HL-60/S4 treated with phorbol 12-myristate 13-acetate at 8.2 ng/mL for 4 days and 3 days (cell line): ENCODE measurements around the gene FRK.
"Not testable (repeated sequence)": the region's sequence is repeated elsewhere in the genome, so short reads cannot be mapped to it uniquely, and the experiment has no call there.

Experiments used
- in situ Hi-C: fragments of 300-500 bp; cut with MboI; formaldehyde crosslinking; loops from 2 replicates; pipeline ENCODE4 v1.15.0; 2022; ENCODE audit warnings: low sequenced_read_pairs

The FRK gene

GRCh38 chr6:116010790-116011401, 49.8 kb downstream of the FRK start:
- in situ Hi-C loops = no loop called here

- in situ Hi-C loops = no loop called here
These were observed 50.3 kb downstream of the FRK start for GRCh38 chr6:116010386-116010785.

DNA sequence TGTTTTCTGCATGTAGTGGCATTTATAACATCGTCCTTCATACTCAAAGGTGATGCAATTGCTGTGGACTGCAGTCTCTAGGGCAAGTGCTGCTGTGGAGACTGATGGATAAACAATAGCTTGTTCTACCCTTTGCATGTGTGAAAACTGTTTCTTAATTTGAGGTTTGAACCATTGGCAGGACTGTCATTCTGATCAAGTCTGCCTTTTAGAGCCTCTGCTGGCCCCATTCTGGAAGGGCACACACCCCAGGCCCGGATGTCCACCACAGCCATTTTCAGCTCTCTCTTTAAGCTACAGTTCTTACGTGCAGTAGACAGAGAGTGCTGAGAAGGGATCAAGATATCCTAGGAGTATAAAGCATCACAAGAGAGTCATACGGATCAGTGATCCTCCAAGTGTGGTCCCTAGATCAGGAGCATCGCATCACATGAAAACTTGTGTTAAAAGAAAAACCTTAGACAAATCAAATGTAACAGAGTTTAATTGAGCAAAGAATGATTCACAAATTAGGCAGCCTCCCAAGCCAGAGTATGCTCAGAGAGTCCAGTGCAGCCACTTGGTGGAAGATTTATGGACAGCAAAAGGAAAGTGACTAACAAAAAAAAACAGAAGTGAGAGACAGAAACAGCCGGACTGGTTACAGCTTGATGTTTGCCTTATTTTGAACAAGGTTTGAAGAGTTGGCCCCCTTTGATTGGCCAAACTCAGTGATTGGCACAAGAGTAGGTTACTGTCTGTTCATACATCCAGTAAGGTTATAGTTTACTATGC, 52.0 kb downstream of the FRK start:
- in situ Hi-C loops = no loop called here

GRCh38 chr6:116004841-116005815, 55.6 kb downstream of the FRK start:
- in situ Hi-C loops = no loop called here

- in situ Hi-C loops = no loop called here
These were observed 57.0 kb downstream of the FRK start for GRCh38 chr6:116003668-116004067.

DNA sequence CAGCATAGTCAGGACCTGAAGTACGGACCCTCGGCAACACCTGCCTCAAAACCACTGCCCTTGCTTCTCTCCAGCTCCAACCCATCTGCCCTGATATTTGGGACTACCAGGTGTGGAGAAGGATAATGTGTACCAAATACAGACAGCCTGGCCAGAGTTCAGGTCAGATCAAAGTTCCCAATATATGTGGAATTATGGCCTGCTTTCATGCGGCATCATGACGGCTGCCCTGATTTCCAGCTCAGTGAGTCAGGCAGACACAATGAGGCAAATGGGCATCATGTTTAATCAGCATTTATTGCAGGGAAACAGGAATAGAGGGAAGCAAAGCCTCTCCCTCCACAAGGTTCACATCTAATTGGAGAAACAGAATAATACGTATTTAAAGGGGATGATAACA, 57.9 kb downstream of the FRK start:
- in situ Hi-C loops = no loop called here

DNA sequence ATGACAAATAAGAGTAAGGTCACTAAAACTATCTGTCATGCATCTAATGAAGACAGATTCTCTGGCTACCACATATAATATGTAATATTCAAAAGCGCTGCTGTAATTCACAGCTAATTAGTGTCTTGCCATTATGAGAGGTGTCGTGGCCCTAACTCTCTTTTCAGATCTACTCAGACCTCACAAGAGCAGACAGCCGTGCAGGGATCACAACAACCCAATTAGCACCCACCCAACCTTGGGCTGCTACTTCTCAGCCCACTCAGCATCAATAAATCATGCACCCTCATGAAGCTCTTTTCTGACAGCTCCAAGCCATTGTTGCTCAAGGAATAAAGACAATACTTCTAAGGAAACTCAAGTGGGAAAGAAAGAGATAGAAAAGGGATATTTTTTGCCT, 61.5 kb downstream of the FRK start:
- in situ Hi-C loops = no loop called here

- in situ Hi-C loops = no loop called here
These were observed 62.6 kb downstream of the FRK start for GRCh38 chr6:115997990-115998585.

- in situ Hi-C loops = no loop called here
These were observed 74.7 kb downstream of the FRK start for GRCh38 chr6:115986026-115986425.

- in situ Hi-C loops = no loop called here
These were observed 75.9 kb downstream of the FRK start for GRCh38 chr6:115984809-115985208.

GRCh38 chr6:115983998-115984397, 76.7 kb downstream of the FRK start:
- in situ Hi-C loops = no loop called here

- in situ Hi-C loops = no loop called here
These were observed 78.2 kb downstream of the FRK start for GRCh38 chr6:115982453-115982852.

DNA sequence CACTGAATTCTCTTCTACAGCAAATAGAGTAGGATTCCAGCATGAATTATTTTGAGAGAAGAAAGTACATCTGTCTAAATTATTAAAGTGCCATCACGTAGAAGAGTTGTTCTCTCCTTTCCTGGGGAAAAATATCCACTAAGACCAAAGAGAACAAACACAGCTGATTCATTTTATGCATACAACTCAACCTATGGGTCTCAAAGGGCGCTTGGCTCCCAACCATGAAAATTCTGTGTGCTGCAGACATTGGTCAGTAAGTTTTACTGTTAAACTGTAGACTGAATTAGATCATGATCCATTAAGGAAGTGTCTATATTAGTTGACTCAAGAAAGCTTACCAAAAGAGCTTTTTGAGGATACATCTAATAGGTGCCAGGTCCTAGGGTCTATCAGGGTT, 83.5 kb downstream of the FRK start:
- in situ Hi-C loops = no loop called here

- in situ Hi-C loops = no loop called here
These were observed 84.3 kb downstream of the FRK start for GRCh38 chr6:115976321-115976870.

DNA sequence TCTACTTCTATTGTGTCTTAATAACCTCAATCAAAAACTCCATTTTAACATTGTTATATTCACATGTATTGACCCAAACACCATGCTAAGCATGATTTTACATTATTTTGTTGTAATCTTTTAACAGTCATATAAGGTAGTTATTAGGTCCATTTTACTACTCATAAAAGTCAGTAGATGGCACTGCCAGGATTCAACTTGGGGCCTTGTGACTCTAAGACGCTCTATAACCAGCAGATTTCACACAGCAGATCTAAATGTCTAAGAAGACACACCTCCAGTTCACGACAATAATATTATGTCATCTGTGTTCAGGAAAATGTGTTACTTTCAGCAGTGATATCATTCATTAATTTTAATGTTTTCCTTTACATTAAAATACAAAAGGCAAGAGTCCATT, 88.0 kb downstream of the FRK start:
- in situ Hi-C loops = no loop called here

GRCh38 chr6:115971785-115972184, 88.9 kb downstream of the FRK start:
- in situ Hi-C loops = no loop called here

- in situ Hi-C loops = no loop called here
These were observed 90.8 kb downstream of the FRK start for GRCh38 chr6:115969930-115970273.

- in situ Hi-C loops = no loop called here
These were observed 91.3 kb downstream of the FRK start for GRCh38 chr6:115969207-115969929.

- in situ Hi-C loops = not testable (repeated sequence)
These were observed 100.4 kb downstream of the FRK start for GRCh38 chr6:115960286-115960685.

GRCh38 chr6:115958958-115959357, 101.7 kb downstream of the FRK start:
- in situ Hi-C loops = no loop called here
